HG03378 (cell line): ENCODE data around the gene KMT2A.
A peak's percentile ranks its signal among the peaks of the same experiment; 100 is the strongest.
"Not testable (repeated sequence)": the region's sequence is repeated elsewhere in the genome, so short reads cannot be mapped to it uniquely, and the experiment has no call there.

Experiments used
- ATAC-seq: cut with Tn5 transposase; IDR thresholded peaks from one replicate; pipeline ENCODE4 v1.9.1; 2021; ENCODE audit warnings: mild to moderate bottlenecking, moderate library complexity; ENCODE audit not compliant: unreplicated experiment

KMT2A gene

GRCh38 chr11:118435893-118436624 lies at the start of gene KMT2A:
KMT2A (plus strand) TSS chr11:118436492; CDS start chr11:118436513, 21 bp downstream.
- peak; percentile 37 for ATAC-seq

GRCh38 chr11:118396097-118396501 lies 40.2 kb upstream of the KMT2A start:
- no peak for ATAC-seq

DNA sequence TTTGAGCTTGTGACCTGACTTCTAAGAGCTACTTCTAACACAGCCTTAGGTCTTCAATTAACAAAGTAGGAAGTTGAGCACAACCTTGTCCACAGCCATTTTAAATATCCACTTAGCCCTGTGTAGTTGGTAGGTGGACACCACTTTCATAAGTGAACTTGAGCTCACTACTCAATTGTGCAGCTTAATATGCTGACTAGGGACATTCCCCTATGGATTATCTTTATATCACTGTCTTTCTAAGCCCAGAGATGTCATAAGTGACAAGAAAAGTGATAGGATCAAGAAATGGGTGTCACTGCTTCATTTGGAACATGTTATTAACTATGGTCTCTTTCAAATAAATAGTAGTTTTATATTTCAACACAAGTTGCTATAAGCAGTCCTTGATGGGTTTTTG lies 38.8 kb upstream of the KMT2A start:
- no peak for ATAC-seq

DNA sequence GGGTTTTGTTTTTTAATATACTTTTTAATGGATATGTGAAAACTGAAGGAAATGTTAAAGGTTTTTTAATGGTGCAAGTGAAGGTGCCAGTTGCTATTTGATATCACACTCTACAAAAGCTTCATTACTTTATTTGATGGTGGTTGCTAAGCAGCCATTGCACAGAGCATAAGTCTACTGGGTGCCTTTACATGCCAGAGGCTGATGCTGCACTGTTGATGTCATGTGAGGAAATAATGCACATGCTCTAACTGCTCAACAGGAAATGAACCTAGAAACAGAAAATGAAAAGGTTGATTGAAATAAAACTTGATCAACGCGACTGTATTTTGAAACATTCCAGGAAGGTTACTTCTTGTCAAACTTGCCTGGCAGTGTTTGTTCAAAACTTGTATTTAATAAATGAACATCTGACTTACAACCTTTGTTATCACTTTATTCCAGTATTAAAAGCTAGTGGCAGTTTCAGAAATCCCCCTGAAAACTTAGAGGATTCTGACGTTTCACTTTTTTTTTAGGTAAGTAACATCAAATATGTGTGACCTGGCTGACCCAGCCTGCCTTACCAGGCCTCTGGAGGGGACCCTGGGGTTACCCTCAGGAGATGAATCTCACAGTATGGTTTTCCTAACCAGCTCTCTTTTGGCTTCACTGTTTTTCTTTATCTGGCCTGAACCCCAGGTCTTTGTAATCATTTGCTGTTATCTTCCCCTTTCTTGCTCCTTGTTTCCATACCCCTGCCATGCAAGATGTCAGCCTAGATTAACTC lies 37.3 kb upstream of the KMT2A start:
- ATAC-seq, result no peak

GRCh38 chr11:118401151-118401879 lies 35.0 kb upstream of the KMT2A start, which contains the start of gene ATP5MG:
ATP5MG (plus strand) TSS chr11:118401606; CDS start chr11:118401666, 60 bp downstream.
- ATAC-seq, result peak; percentile 50

- peak; percentile 7 for ATAC-seq
Observed at GRCh38 chr11:118401880-118402590, 34.3 kb upstream of the KMT2A start.

DNA sequence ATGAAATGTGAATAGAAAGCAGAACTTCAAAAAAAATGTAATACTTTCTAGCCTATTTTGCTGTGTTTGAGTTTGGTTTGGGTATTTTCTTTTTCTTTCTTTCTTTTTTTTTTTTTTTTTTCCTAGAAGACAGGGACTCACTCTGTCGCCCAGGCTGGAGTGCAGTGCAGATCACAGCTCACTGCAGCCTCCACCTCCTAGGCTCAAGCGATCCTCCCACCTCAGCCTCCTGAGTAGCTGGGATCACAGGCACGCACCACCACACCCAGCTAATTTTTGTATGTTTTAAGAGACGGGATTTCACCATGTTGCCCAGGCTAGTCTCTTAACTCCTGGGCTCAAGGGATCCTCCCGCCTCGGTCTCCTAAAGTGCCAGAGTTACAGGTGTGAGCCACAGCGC lies 33.7 kb upstream of the KMT2A start:
- ATAC-seq, result not testable (repeated sequence)

- ATAC-seq, result no peak
Observed at GRCh38 chr11:118406599-118407166, 29.6 kb upstream of the KMT2A start.

DNA sequence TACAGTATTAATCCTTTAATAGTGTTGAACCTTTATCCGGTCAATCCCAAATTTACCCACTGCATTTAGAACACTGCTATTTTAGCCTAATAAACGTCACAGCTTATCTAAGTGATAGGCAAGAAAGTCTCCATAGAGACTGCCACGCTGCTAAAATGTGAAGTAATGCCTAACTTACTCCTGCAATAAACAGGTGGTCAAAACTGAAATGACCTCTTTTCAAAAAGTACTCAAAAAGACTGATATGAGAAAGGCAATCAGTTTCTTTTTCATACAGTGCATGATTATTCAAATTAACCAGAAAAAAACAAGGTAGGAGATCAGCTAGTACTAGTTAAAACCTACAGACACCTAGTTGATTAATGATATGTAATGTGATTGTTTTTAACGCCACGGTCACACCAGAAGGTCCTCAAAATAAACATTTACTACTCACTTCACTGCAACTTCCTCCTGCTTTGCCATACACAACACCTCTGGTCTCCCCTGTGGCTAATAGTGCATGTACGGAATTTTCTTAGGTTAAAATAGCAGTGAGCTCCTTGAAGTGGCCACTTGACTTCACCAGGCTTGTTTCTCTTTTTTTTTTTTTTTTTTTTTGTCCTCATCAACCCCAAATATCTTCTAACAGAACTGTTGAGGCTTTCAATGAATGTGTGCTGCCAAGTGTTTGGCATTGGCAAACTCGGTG lies 26.1 kb upstream of the KMT2A start:
- peak; percentile 43 for ATAC-seq

DNA sequence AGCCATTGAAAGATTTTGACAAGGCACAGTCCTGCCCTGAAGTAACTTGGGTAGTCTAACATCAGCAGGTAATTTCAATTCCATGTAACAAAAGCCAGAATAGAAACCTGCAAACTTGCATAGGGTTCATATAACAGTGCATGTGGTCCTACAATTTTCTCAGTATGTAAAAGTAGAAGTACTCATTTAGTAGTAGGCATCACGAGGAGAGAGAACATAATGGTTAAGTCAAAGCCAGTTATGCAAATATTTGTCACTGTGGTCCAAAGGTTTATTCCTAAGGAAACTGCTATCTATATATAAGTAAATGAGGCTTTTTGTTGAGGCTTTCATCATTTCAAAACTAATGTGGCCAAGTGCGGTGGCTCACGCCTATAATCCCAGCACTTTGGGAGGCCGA lies 24.8 kb upstream of the KMT2A start:
- ATAC-seq, result no peak

- ATAC-seq, result no peak
Observed at GRCh38 chr11:118412921-118413320, 23.4 kb upstream of the KMT2A start.

GRCh38 chr11:118415062-118415738 lies 21.1 kb upstream of the KMT2A start:
- no peak for ATAC-seq

DNA sequence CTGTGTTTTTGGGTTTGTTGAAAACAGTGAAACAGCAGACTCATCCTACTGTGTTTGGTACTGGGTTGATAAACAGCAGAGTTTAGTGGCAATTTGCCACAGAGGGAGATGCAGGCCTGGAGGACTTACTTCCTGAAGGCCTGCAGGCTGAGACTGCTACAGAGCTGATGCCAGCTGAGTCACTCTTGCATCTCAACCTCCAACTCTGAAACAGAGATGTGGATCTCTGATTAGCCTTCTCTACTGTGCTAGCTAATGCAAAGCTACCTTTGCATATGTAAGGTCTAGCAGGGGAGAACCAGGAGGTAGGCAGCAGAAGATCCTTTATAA lies 20.6 kb upstream of the KMT2A start:
- ATAC-seq, result no peak

GRCh38 chr11:118416900-118417299 lies 19.4 kb upstream of the KMT2A start:
- not testable (repeated sequence) for ATAC-seq

DNA sequence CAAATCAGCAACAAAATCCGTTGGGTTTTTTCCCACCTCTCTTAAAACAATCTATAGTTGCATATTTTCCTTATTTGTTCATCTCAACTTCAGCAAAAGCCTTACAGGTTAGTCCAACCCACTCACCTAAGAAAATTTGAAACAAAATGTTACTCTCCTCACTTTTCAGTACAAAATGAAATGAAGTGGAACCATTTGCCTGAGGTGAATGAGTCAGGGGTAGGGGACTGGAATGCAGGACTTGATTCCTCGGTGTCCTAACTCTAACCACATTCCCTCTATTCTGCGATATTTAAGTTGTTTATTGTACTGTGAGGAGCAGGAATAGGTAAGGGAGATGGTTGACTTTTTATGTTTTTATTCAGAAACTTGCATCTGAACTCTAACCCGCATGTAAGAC lies 18.5 kb upstream of the KMT2A start:
- no peak for ATAC-seq

- ATAC-seq, result no peak
Observed at GRCh38 chr11:118418766-118419165, 17.5 kb upstream of the KMT2A start.

DNA sequence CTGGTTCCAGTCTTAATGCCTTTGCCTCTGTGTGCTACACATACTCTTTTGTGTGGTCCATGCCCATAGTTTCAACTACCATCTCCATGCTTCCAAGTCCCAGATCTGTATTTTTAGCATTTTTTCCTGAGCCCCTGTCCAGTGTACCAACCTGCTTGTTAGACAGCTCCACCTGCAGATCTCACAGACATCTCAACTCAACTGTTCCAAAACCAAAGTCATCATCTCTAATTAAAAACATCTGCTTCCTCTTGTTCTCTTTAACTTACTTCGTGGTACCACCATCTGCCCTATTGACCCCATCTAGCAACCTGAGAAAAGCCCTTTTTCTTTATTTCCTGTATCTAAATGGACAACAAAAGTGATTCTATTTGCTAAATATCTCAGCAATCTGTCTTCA lies 8.6 kb upstream of the KMT2A start:
- ATAC-seq, result no peak

DNA sequence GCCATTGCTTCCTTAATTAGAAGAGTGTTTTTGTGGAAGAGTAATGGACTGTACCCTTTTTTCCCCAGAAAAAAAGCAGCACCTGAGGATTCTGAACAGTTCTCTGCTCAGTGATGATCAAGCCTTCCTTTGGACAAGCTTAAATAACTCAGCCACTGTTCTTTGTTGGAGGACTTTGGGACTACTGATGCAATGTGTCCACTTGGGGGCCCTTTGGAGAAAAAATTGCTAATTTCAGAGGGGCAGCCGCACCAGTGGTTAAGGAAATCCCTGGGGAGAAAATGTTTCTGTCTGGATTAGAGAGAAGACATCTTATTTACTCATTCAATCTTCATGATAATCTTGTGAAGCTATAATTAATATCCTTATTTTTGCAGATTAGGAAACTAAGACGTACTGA lies 5.3 kb upstream of the KMT2A start:
- no peak for ATAC-seq

DNA sequence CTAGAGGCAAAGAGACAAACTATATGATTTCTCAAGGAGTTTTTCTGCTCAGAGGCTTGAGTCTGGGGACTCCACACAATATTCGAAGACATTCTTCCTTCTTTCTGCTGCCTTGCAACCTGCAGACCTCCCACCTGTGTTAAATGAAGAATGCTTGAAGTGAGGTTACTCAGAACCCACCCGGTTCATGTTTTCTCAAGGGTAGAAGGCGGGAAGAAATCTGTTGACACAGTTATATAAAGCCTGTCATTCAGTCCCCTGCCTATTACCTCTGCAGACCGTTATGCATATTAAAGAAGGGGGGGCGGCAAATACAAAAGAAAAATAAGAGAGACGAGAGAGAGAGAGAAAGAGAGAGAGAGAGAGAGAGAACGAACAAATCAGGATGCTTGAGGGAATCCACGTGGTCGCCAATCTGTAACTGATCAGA lies 2.2 kb upstream of the KMT2A start:
- ATAC-seq, result no peak
